Gastroesophageal sphincter (tissue), 4 donors: ENCODE results near the gene KRT3. TPM values are rescaled to one million over a fixed set of nuclear protein-coding genes. Genes with fewer than 3 reads are reported as not detected.

ENCODE experiments used
- ATAC-seq: fragments of 150-250 bp; one replicate; pipeline ENCODE4 v1.9.1; 2016; ENCODE audit warnings: mild to moderate bottlenecking, moderate library complexity
- H3K27ac ChIP-seq, 4 donors: fragments of 200-600 bp; sonication (generic) in 3 of 4; 1 replicate in 3 of 4; 2 replicates in 1 of 4; pipeline ENCODE4 v1.5.1; 2016 to 2019
- H3K27me3 ChIP-seq: fragments of 200-600 bp; sonication (generic); one replicate; pipeline ENCODE4 v1.5.1; 2019
- H3K36me3 ChIP-seq, 2 donors: fragments of 200-600 bp; sonication (generic); one replicate each; pipeline ENCODE4 v1.5.1; 2019; ENCODE audit warnings: control low read depth in 1 of 2
- H3K4me1 ChIP-seq, 3 donors: fragments of 200-600 bp; sonication (generic); 1 replicate in 2 of 3; 2 replicates in 1 of 3; pipeline ENCODE4 v1.5.1; 2016 to 2019; ENCODE audit warnings: control low read depth in 2 of 3
- H3K4me3 ChIP-seq, 2 donors: fragments of 200-600 bp; sonication (generic); one replicate each; pipeline ENCODE4 v1.5.1; 2019; ENCODE audit warnings: mild to moderate bottlenecking in 1 of 2, moderate library complexity in 1 of 2
- H3K9me3 ChIP-seq, 3 donors: fragments of 200-600 bp; sonication (generic); one replicate each; pipeline ENCODE4 v1.5.1; 2017 to 2019; ENCODE audit warnings: control low read depth in 2 of 3
- EP300 ChIP-seq: sonication (generic); formaldehyde crosslinking; IDR thresholded peaks from one replicate; pipeline ENCODE4 v1.6.1; 2017; ENCODE audit warnings: antibody characterized with exemption, mild to moderate bottlenecking
- POLR2A ChIP-seq, 2 donors: fragments of 450-650 bp; IDR thresholded peaks; one replicate each; pipeline ENCODE4 v1.6.1; 2017; ENCODE audit warnings: antibody characterized with exemption in 2 of 2, mild to moderate bottlenecking in 2 of 2, moderate library complexity in 1 of 2
- POLR2AphosphoS5 ChIP-seq: sonication (generic); formaldehyde crosslinking; IDR thresholded peaks from one replicate; pipeline ENCODE4 v1.6.1; 2017; ENCODE audit warnings: antibody characterized with exemption
- WGBS, 2 donors: methylation state at CpG; one replicate each; pipeline ENCODE4 v1.1.5; 2018; ENCODE audit warnings: low coverage in 1 of 2; 5-methylcytosine and 5-hydroxymethylcytosine counted together
- total RNA-seq, 4 donors: library from RNA; depleted of rRNA; stranded (reverse); fragments of >200 nt; gene quantifications; one replicate each; pipeline ENCODE4 v1.1.0, GENCODE V29; 2016
- TF ChIP-seq, protein P1 (sequence below), 4 experiments: fragments of 200-600 bp in 2 of 4; fragments of 450-650 bp in 2 of 4; sonication (generic) in 1 of 4; IDR thresholded peaks; one replicate each; pipeline ENCODE4 v1.5.1; 2017 to 2019; ENCODE audit warnings: antibody characterized with exemption in 4 of 4, mild to moderate bottlenecking in 2 of 4, moderate library complexity in 2 of 4

KRT3 gene
- total RNA-seq = not detected

DNA sequence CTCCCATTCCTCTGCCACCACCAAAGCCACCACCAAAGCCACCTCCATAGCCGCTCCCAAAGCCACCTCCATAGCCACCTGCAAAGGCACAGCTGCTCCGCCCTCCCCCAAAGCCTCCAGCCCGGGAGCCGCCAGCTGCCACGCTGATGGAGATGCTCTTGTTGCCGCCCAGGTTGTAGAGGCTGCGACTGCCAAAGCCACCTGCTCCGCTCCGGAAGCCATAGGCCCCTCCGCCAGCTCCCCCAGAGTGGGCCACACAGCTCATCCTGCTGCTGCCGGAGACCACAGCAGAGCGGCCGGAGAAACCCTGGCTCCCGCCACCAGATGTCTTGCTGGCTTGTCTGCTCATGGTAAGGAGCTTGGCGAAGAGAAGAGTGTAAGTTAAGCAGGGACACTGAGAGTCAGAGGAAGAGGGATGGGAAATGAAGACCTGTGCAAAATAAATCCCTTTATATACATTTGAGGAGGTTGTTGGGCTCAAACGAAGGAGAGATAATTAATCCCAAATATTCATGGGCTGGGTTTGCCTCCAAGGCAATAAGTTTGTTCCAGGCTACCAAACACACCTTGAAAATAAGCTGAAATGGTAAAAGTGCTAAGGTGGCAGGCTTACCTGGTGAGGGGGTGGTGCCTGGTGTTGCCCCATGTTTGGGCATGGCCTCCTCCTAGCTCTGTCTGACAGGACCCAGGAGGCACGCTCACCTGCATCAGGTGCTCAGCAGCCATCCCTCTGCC, at the start of gene KRT3:
Gene KRT3 (minus strand): TSS at position 424 of the 735 bp plus-strand sequence. CDS start 75 bp downstream, at position 349.
- no peaks in the 10 kb centered on the region for H3K9me3 ChIP-seq
- H3K4me3 ChIP-seq = no peak within 1 kb of the TSS
- no peak for ATAC-seq
- H3K27me3 ChIP-seq = peaks cover 39% of the 10 kb centered on the region
- H3K4me1 ChIP-seq = peaks cover 0 to 6% (median 0%) of the 10 kb centered on the region in 3 donors
- no peak within 1 kb of the TSS for H3K27ac ChIP-seq
- WGBS, 2 donors = 60 to 89% methylated on average over 2 to 7 of the region's 17 CpGs
- H3K36me3 ChIP-seq = no peaks in the 10 kb centered on the region
- no peak for TF ChIP-seq EP300
- TF ChIP-seq POLR2A (IDR thresholded peaks at IDR 0.05) = no peak

DNA sequence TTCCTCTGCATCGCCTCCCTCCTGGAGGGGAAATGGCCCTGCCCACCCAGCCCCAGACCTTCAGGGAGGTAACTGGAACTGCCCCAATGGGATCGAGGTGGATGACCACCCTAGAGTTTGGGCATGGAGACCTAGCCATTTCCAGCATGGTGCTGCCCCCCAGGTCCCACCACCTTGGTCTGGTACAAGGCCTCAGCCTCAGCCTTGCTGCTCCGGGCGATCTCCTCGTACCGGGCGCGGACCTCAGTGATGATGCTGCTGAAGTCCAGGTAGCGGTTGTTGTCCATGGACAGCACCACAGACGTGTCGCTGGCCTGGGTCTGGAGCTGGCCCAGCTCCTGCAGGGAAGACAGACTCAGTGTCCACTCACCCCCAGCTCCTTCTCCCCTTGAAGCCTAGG, 48.5 kb upstream of the KRT3 start:
- TF ChIP-seq EP300 (no peak), POLR2AphosphoS5 (no peak), POLR2A (IDR thresholded peaks at IDR 0.05) (no peak)
- TF ChIP-seq, protein P1, sequence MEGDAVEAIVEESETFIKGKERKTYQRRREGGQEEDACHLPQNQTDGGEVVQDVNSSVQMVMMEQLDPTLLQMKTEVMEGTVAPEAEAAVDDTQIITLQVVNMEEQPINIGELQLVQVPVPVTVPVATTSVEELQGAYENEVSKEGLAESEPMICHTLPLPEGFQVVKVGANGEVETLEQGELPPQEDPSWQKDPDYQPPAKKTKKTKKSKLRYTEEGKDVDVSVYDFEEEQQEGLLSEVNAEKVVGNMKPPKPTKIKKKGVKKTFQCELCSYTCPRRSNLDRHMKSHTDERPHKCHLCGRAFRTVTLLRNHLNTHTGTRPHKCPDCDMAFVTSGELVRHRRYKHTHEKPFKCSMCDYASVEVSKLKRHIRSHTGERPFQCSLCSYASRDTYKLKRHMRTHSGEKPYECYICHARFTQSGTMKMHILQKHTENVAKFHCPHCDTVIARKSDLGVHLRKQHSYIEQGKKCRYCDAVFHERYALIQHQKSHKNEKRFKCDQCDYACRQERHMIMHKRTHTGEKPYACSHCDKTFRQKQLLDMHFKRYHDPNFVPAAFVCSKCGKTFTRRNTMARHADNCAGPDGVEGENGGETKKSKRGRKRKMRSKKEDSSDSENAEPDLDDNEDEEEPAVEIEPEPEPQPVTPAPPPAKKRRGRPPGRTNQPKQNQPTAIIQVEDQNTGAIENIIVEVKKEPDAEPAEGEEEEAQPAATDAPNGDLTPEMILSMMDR (IDR thresholded peaks at IDR 0.05) = no peak
- Histone ChIP-seq H3K36me3 (no peaks in the 10 kb centered on the region), H3K4me1 (no peaks in the 10 kb centered on the region), H3K9me3 (no peaks in the 10 kb centered on the region), H3K4me3 (no peak overlapping the region), H3K27ac (no peak overlapping the region), H3K27me3 (peaks cover 5% of the 10 kb centered on the region)
- 91% methylated on average over 4 of the region's 11 CpGs; no CpG with 5 or more reads in 1 of the 2 donors for WGBS, 2 donors
- no peak for ATAC-seq

DNA sequence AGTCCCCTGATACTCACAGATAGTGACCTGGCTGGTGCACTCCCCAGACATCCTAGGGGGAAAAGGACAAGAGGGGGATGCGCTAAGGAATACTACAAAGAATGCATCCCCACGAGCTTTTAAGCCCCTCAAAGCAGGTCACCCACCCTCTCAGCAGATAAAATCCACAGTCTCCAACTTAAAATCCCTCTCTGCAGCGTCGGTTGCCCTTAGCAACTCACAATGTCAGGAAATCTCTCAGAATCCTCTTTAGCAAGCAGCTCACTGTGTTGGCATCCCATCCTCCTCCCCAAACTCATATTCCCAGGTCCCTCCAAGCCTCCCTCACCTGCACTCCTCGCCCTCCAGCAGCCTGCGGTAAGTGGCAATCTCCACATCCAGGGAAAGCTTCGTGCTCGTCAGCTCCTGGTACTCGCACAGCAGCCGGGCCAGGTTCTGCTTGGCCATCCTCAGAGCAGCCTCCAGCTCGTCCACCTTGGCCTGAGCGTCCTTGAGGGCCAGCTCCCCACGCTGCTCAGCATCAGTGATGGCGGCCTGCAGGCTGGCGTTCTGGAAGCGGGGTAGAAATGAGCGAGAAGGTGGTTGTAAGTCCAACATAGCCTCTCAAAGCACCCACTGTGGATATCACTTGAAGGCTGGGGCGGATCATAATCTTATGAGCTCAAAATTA, 43.7 kb upstream of the KRT3 start:
- WGBS, 2 donors = 68 to 69% methylated on average over 4 to 10 of the region's 18 CpGs
- Histone ChIP-seq H3K4me3 (no peak overlapping the region), H3K27me3 (peaks cover 44% of the 10 kb centered on the region), H3K36me3 (no peaks in the 10 kb centered on the region), H3K4me1 (no peaks in the 10 kb centered on the region), H3K27ac (no peak overlapping the region), H3K9me3 (no peaks in the 10 kb centered on the region)
- TF ChIP-seq EP300 (no peak), POLR2AphosphoS5 (no peak)
- TF ChIP-seq, protein P1 (IDR thresholded peaks at IDR 0.05) = no peak
- no peak for ATAC-seq

DNA sequence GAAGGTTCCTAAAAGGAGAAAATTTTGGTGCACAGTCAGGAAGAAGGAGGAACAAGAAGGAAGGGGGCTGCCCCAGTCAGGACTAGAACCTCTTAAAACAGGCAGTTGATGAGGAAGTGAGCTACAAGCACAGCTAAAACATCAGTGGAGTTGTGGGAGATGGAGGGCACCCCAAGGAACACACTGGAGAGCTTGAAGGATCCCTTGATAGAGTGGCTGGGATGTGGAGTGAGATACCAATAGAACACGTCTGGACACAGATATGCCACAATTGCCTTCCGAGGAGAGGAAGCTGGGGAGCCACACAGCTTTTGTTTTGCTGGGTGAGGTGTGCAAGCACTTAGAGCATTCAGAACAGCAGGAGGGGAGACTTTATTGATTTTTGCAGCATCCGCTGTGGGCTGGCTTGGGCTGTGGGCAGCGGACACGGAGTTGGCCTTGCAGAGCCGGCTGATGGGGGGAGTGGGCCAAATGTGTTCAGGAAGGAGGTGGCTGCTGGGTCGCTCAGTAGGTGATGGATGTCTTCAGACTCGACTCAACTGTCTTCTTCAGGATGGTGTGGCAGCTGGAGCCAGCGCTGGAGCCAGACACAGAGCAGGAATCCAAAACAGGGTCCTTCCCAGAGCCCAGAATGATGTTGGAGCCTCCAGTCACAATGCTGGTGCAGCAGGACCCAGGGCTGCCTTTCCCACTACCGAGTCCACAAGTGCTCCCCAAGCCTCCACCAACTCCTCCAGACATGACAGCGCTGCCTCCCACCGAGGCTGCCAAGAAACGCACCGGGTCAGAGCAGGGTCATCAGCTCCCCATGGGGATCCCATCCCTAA, 42.9 kb upstream of the KRT3 start:
- H3K36me3 ChIP-seq = no peaks in the 10 kb centered on the region
- TF ChIP-seq POLR2AphosphoS5 (no peak), POLR2A (IDR thresholded peaks at IDR 0.05) (no peak), EP300 (no peak)
- TF ChIP-seq, protein P1 (IDR thresholded peaks at IDR 0.05) = no peak
- no peaks in the 10 kb centered on the region for H3K4me1 ChIP-seq
- 52 to 67% methylated on average over 3 to 6 of the region's 14 CpGs for WGBS, 2 donors
- peaks cover 51% of the 10 kb centered on the region for H3K27me3 ChIP-seq
- H3K9me3 ChIP-seq = no peaks in the 10 kb centered on the region
- ATAC-seq = no peak
- no peak overlapping the region for H3K27ac ChIP-seq
- H3K4me3 ChIP-seq = no peak overlapping the region
